NCI-H2107 treated with DMSO at 0.1 percent for 48 hours (cell line): ENCODE data around the gene CACNA2D1.
"Not testable (repeated sequence)": the region's sequence is repeated elsewhere in the genome, so short reads cannot be mapped to it uniquely, and the experiment has no call there.

Experiments
- DNase-seq: peaks from one replicate; lab custom pipeline; 2025; ENCODE audit not compliant: unreplicated experiment; lab: John Stamatoyannopoulos, UW

CACNA2D1 gene

DNA sequence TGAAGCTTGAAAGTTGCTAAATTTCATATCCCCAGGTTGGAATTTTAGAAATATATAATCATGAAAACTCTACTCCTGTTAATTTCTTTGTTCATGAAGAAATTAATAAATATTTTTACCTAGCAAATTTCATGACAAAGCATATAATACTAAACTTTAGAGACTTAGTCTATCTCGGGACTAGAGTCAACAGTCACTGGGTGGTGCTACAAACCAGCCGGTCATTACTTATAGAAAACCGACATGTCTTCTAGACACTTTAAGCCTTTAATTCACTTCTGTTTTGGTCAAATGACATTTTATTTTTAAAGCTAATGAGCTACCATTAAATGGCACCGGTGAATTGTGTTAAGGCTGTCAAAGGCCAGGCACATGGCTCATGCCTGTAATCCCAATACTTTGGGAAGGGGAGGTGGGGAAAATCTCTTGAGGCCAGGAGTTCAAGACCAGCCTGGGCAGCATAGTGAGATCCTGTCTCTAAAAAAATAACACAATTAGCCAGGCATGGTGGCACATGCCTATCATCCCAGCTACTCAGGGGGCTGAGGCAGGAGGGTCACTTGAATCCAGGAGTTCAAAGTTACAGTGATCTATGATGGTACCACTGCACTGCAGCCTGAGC is 270.1 kb downstream of the CACNA2D1 start:
- no peak for DNase-seq

GRCh38 chr7:82172881-82173280 is 270.7 kb downstream of the CACNA2D1 start:
- no peak for DNase-seq

DNA sequence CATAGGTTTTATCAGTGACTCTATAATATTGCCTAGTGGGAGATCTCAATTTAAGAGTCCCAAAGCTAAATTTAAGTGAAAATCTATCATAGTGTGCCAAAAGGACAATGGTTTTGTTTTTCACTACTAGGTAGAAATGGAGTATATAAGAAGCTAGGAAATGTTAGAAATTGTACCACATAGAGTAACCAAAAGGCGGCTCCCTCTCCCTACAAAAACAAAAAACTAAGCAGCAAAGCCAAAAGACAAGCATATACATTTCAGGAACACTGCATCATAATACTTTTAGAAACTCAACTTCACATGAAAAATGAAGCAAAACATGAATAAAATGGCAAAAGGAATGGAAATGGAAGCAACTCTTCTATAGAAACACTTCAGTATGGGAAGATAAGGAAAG is 271.6 kb downstream of the CACNA2D1 start:
- DNase-seq: peak; percentile 14

GRCh38 chr7:82167558-82168314 is 275.8 kb downstream of the CACNA2D1 start:
- no peak for DNase-seq

GRCh38 chr7:82166260-82167015 is 277.1 kb downstream of the CACNA2D1 start:
- peak; percentile 98 for DNase-seq

- DNase-seq: peak; percentile 64
Observed at GRCh38 chr7:82164813-82165212, 278.8 kb downstream of the CACNA2D1 start.

GRCh38 chr7:82164410-82164809 is 279.2 kb downstream of the CACNA2D1 start:
- DNase-seq: no peak

GRCh38 chr7:82163586-82163985 is 280.0 kb downstream of the CACNA2D1 start:
- DNase-seq: no peak

DNA sequence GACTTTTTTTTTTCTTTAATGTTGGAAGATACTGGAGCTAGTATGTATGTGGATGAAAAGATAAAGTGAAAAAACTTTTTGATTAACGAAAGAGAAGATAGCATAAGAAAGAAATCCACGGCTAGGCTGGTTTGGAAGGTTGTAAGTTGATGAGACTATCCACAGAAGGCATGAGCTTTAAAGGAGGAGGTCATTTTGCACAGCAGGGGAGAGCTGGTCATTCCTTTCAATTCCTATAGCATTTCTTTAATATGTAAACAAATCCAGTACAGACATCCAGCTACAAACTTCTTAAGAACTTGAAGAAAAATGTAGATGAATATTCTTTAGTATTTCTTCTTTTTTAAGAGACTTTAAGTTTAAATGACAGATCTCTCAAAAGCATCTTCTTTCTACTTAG is 281.3 kb downstream of the CACNA2D1 start:
- DNase-seq: no peak

DNA sequence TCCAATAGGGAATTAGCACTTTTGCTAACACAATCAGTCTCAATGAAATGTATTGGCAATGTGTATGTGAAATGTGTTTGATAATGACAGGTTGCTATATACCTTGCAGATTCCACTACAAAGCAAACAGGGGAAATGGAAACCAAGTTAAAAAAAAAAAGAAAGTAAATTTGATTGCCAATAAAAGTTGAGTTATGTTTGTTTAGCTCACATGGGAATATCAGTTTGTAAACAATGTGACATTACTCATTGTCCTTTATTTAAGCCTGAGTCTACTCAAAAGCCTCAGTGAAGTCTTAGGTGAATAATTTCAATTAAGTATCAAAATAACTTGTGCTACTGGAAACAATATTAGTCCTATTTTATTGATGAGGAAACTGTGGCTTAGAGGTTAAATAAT is 285.2 kb downstream of the CACNA2D1 start:
- DNase-seq: no peak

DNA sequence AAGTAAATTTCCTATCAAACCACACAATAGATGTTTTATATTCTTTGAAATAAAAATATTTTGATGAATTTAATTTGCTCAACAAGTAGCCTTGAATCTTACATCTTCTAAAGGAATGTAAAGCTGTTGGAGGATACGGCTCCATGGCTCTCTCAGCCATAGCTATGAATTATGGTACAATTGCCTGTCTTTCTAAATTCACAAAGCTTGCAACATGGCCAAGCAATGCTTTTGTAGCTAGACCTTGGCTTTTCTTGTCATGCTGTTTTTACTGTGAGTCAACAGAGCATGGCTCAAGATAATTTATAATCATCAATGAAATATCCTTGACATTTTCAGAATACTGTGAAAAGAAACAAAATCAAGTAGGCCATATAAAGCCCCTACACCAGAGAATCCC is 286.7 kb downstream of the CACNA2D1 start:
- DNase-seq: no peak

DNA sequence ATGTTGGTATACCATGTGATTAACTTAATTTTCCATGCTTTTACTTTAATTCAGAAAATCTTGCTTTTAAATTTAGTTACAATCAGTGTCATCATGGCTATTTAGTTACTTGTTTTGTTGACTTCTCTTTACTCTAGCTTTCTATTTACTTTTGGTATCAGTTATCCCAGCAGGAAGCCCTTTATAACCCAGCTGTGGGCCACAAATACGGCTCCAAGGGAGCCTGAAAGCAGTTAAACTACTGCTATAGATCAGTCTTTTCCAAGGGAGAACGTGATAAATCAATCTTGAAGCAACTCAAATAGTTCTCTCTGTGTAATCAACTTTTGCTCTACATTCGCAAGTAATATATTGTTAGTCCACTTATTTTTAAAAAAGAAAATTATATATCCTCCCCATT is 287.4 kb downstream of the CACNA2D1 start:
- peak; percentile 90 for DNase-seq

GRCh38 chr7:82154728-82155127 is 288.8 kb downstream of the CACNA2D1 start:
- DNase-seq: no peak

DNA sequence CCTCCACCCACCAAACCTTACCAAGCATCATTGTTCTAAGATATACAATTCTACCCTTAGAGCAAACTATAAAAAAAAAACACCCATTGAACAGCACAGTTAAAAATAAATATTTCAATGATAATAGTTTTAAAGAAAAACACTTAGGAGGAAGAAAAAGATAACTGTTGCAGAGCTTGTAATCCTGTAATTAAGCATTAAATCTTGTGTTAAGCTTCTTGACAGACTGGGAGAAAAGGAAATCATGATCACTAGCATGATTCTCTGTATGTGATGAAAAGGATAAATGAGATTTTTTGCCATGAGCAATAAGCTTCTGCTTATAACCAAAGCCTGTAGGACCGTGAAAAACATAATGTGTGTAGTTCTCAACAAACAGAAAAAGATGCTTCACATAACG is 289.8 kb downstream of the CACNA2D1 start:
- no peak for DNase-seq

- no peak for DNase-seq
Observed at GRCh38 chr7:82152858-82153257, 290.7 kb downstream of the CACNA2D1 start.

DNA sequence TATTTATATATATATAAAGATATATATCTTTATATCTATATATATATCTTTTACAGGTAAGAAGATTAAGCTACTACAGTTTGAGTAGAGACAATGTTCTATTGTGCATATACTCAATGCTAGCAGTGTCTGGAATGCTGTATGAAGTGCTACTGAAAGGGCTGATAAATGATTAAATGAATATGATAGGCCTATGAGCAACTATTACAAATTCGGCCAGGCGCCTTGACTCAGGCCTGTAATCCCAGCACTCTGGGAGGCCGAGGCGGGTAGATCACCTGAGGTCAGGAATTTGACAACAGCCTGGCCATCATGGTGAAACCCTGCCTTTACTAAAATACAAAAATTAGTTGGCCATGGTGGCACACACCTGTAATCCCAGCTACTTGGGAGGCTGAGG is 297.1 kb downstream of the CACNA2D1 start:
- no peak for DNase-seq

GRCh38 chr7:82142263-82142864 is 301.2 kb downstream of the CACNA2D1 start:
- DNase-seq: no peak

DNA sequence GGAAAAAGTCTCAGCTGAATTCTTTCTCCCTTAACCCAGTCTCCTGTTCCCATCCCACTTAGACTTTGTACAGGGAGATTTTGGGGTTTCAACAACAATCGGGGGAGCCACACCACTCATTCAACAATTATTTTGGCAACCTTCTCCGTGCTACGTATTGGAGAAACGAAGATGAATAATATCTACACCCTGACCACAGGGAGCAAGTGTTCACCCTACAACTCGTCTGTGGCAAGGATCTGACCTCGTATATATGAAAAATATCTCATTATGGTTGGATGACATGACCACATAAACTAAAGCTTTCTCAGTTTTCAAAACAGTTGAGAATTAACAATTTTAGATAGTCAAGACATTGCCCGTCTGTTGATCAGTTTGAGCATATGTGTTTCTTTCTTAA is 302.1 kb downstream of the CACNA2D1 start:
- no peak for DNase-seq

GRCh38 chr7:82140608-82141007 is 303.0 kb downstream of the CACNA2D1 start:
- DNase-seq: not testable (repeated sequence)

GRCh38 chr7:82131215-82131614 is 312.4 kb downstream of the CACNA2D1 start:
- DNase-seq: no peak

GRCh38 chr7:82129091-82129490 is 314.5 kb downstream of the CACNA2D1 start:
- DNase-seq: no peak

DNA sequence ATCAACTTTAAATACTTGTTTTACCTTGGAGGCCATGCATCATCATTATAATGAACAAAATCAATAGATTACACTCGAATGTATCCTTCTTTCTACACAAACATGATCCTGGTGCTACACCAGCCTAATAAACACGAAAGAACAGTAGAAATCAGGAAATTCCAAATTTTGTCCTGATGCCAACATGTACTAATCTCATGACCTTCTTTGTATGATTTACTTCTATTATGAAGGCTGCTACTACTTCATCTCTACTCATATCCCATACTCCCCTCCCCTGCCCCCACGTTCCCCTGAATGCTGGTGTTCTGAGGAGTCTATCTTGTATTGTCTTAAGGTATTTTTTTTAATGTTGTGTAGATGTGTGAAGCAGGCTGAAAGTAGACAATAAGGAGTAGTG is 315.0 kb downstream of the CACNA2D1 start:
- DNase-seq: no peak
